H9 (cell line): Measurements from ENCODE around the gene MRPS23. TPM values are rescaled to one million over a fixed set of nuclear protein-coding genes. Genes with fewer than 3 reads are reported as not detected.

Experiments used
- DNase-seq: peaks from one replicate; pipeline ENCODE4 v3.0.0-alpha.2; 2017
- H2AFZ ChIP-seq: one replicate; pipeline ENCODE4 v1.6.1; 2013; ENCODE audit warnings: mild to moderate bottlenecking, low read length, control low read depth, moderate library complexity
- H2AK5ac ChIP-seq: 2 replicates; pipeline ENCODE4 v1.6.1; 2013; ENCODE audit warnings: low read length, control low read depth, mixed read lengths; ENCODE audit not compliant: insufficient read length
- H2BK120ac ChIP-seq: one replicate; pipeline ENCODE4 v1.6.1; 2013; ENCODE audit warnings: low read depth, mild to moderate bottlenecking, low read length, control low read depth, inconsistent platforms; ENCODE audit not compliant: poor library complexity, severe bottlenecking
- H2BK12ac ChIP-seq: 2 replicates; pipeline ENCODE4 v1.6.1; 2013; ENCODE audit warnings: low read length, control low read depth, mixed read lengths, low read depth; ENCODE audit not compliant: insufficient read length
- H2BK15ac ChIP-seq: 2 replicates; pipeline ENCODE4 v1.6.1; 2013; ENCODE audit warnings: low read depth, low read length, control low read depth
- H2BK20ac ChIP-seq: one replicate; pipeline ENCODE4 v1.6.1; 2013; ENCODE audit warnings: low read depth, mild to moderate bottlenecking, low read length, control low read depth, inconsistent platforms; ENCODE audit not compliant: poor library complexity, severe bottlenecking
- H2BK5ac ChIP-seq: 2 replicates; pipeline ENCODE4 v1.6.1; 2013; ENCODE audit warnings: low read length, control low read depth, mixed read lengths; ENCODE audit not compliant: insufficient read length
- H3K14ac ChIP-seq: 2 replicates; pipeline ENCODE4 v1.6.1; 2013; ENCODE audit warnings: low read length, control low read depth; ENCODE audit not compliant: insufficient read depth
- H3K18ac ChIP-seq: 2 replicates; pipeline ENCODE4 v1.6.1; 2013; ENCODE audit warnings: low read depth, mild to moderate bottlenecking, mixed read lengths, low read length, control low read depth; ENCODE audit not compliant: insufficient read length
- H3K23ac ChIP-seq: 2 replicates; pipeline ENCODE4 v1.6.1; 2013; ENCODE audit warnings: low read length, control low read depth, mixed read lengths, low read depth; ENCODE audit not compliant: insufficient read length
- H3K23me2 ChIP-seq: 2 replicates; pipeline ENCODE4 v1.6.1; 2013; ENCODE audit warnings: low read depth, mild to moderate bottlenecking, mixed read lengths, low read length, control low read depth; ENCODE audit not compliant: insufficient read length, poor library complexity, severe bottlenecking
- H3K27ac ChIP-seq: 2 replicates; pipeline ENCODE4 v1.5.1; 2013; ENCODE audit warnings: low read length, control low read depth, mixed read lengths, low read depth; ENCODE audit not compliant: insufficient read length
- H3K27me3 ChIP-seq: 2 replicates; pipeline ENCODE4 v1.6.1; 2013; ENCODE audit warnings: low read length, control low read depth, inconsistent platforms; ENCODE audit not compliant: insufficient read depth
- H3K4ac ChIP-seq: 2 replicates; pipeline ENCODE4 v1.6.1; 2013; ENCODE audit warnings: low read depth, mild to moderate bottlenecking, control low read depth, inconsistent platforms, low read length, moderate library complexity
- H3K4me1 ChIP-seq: 2 replicates; pipeline ENCODE4 v1.6.1; 2013; ENCODE audit warnings: low read length, control low read depth, inconsistent platforms; ENCODE audit not compliant: insufficient read depth
- H3K4me2 ChIP-seq: 2 replicates; pipeline ENCODE4 v1.6.1; 2013; ENCODE audit warnings: low read length, control low read depth, mixed read lengths; ENCODE audit not compliant: insufficient read length, insufficient read depth
- H3K56ac ChIP-seq: 2 replicates; pipeline ENCODE4 v1.6.1; 2013; ENCODE audit warnings: low read depth, mild to moderate bottlenecking, mixed read lengths, low read length, control low read depth; ENCODE audit not compliant: insufficient read length
- H3K79me1 ChIP-seq: 2 replicates; pipeline ENCODE4 v1.6.1; 2013; ENCODE audit warnings: low read depth, mild to moderate bottlenecking, moderate library complexity, low read length, control low read depth, inconsistent platforms; ENCODE audit not compliant: insufficient read depth, poor library complexity, severe bottlenecking
- H3K79me2 ChIP-seq: 2 replicates; pipeline ENCODE4 v1.6.1; 2013; ENCODE audit warnings: low read length, control low read depth, inconsistent platforms; ENCODE audit not compliant: insufficient read depth
- H3K9ac ChIP-seq: 2 replicates; pipeline ENCODE4 v1.6.1; 2013; ENCODE audit warnings: low read length, control low read depth, mixed read lengths; ENCODE audit not compliant: insufficient read length; ENCODE audit errors: extremely low read depth
- H3K9me3 ChIP-seq: one replicate; pipeline ENCODE4 v1.6.1; 2013; ENCODE audit warnings: low read depth, low read length, inconsistent platforms; ENCODE audit not compliant: control insufficient read depth
- H3T11ph ChIP-seq: one replicate; pipeline ENCODE4 v1.6.1; 2013; ENCODE audit warnings: mild to moderate bottlenecking, low read length, control low read depth, inconsistent platforms
- H4K20me1 ChIP-seq: one replicate; pipeline ENCODE4 v1.6.1; 2013; ENCODE audit not compliant: control insufficient read depth, insufficient read length, insufficient read depth
- H4K5ac ChIP-seq: 2 replicates; pipeline ENCODE4 v1.6.1; 2013; ENCODE audit warnings: low read depth, mild to moderate bottlenecking, mixed read lengths, low read length, control low read depth; ENCODE audit not compliant: insufficient read length
- H4K8ac ChIP-seq: replicated peaks from 2 replicates; pipeline ENCODE4 v1.6.1; 2013; ENCODE audit warnings: low read length, control low read depth, mixed read lengths, low read depth; ENCODE audit not compliant: insufficient read length
- H4K91ac ChIP-seq: 2 replicates; pipeline ENCODE4 v1.6.1; 2013; ENCODE audit warnings: low read depth, mild to moderate bottlenecking, moderate library complexity, mixed read lengths, low read length, control low read depth; ENCODE audit not compliant: insufficient read length
- H3K27ac Mint-ChIP-seq, 3 experiments: 2 replicates in 2 of 3; 3 replicates in 1 of 3; pipeline ENCODE4 v1.8.0; 2020 to 2021; ENCODE audit warnings: mixed read lengths in 3 of 3, mild to moderate bottlenecking in 1 of 3, moderate library complexity in 1 of 3
- H3K27me3 Mint-ChIP-seq: 2 replicates; pipeline ENCODE4 v1.8.0; 2021; ENCODE audit warnings: low read depth, mild to moderate bottlenecking, moderate library complexity, mixed read lengths
- H3K36me3 Mint-ChIP-seq, 3 experiments: 2 replicates in 2 of 3; 3 replicates in 1 of 3; pipeline ENCODE4 v1.8.0; 2020 to 2021; ENCODE audit warnings: low read depth in 3 of 3, mixed read lengths in 3 of 3; ENCODE audit not compliant: insufficient read depth in 1 of 3
- H3K4me1 Mint-ChIP-seq, 2 experiments: 2 replicates each; pipeline ENCODE4 v1.8.0; 2020; ENCODE audit warnings: mixed read lengths in 2 of 2
- H3K4me3 Mint-ChIP-seq, 2 experiments: 2 replicates in 1 of 2; 3 replicates in 1 of 2; pipeline ENCODE4 v1.8.0; 2020 to 2021; ENCODE audit warnings: mild to moderate bottlenecking in 2 of 2, mixed read lengths in 2 of 2, moderate library complexity in 1 of 2
- H3K9me3 Mint-ChIP-seq, 2 experiments: 2 replicates in 1 of 2; 3 replicates in 1 of 2; pipeline ENCODE4 v1.8.0; 2020; ENCODE audit warnings: mild to moderate bottlenecking in 2 of 2, mixed read lengths in 2 of 2, moderate library complexity in 1 of 2
- CTCF ChIP-seq: fragments of 200-600 bp; sonication (generic); conservative IDR thresholded peaks from 3 replicates; pipeline ENCODE4 v1.8.0; 2021; ENCODE audit warnings: antibody characterized with exemption, mild to moderate bottlenecking
- WGBS: extraction: QIAGEN DNeasy Blood & Tissue Kit; methylation state at CpG from one replicate; pipeline ENCODE4 v1.1.7; 2013; ENCODE audit warnings: missing lambda C conversion rate, low lambda C conversion rate, mixed read lengths; ENCODE audit not compliant: insufficient read length; ENCODE audit errors: extremely low coverage; 5-methylcytosine and 5-hydroxymethylcytosine counted together
- total RNA-seq: library from RNA; stranded (reverse); gene quantifications from 2 replicates; pipeline ENCODE4 v1.2.1, GENCODE V29; 2021

Gene MRPS23
- total RNA-seq, 1 experiment from 2014 or later: 62.0 TPM

GRCh38 chr17:57892820-57893595, 43.2 kb upstream of the MRPS23 start:
- no peaks in the 10 kb centered on the region for H3K27me3 ChIP-seq
- no CpG with 5 or more reads among the region's 16 CpGs for WGBS

More at GRCh38 chr17:57892820-57893595, 43.2 kb upstream of the MRPS23 start:
- Histone ChIP-seq H3K14ac (peak overlapping the region; percentile 43; the same call in 1 of the 2 replicates), H3K27ac (no peak overlapping the region), H2BK5ac (no peak overlapping the region), H4K20me1 (no peaks in the 10 kb centered on the region), H3K4me2 (no peak overlapping the region), H3K18ac (peak overlapping the region; percentile 78), H4K5ac (no peak overlapping the region), H4K8ac (no peak overlapping the region), H3K4ac (peak overlapping the region; percentile 12; the same call in 1 of the 2 replicates), H3K56ac (no peak overlapping the region), H2AFZ (no peak overlapping the region), H3K79me2 (no peaks in the 10 kb centered on the region), H3K79me1 (no peaks in the 10 kb centered on the region), H2BK120ac (no peak overlapping the region), H2BK20ac (no peak overlapping the region), H3T11ph (no peak overlapping the region), H3K9ac (no peak overlapping the region), H4K91ac (peak overlapping the region; percentile 10), H2AK5ac (no peak overlapping the region), H3K4me1 (peaks cover 4% of the 10 kb centered on the region; the same call in 1 of the 2 replicates), H3K9me3 (no peaks in the 10 kb centered on the region), H2BK15ac (no peak overlapping the region), H3K23me2 (no peaks in the 10 kb centered on the region), H3K23ac (no peak overlapping the region), H2BK12ac (peak overlapping the region; percentile 94)
- DNase-seq: peak; percentile 80
- peak overlapping the region; percentile 68 to 97 (median 87) for H3K27ac Mint-ChIP-seq
- peaks cover 15 to 29% of the 10 kb centered on the region in 2 experiments for H3K4me1 Mint-ChIP-seq
- no peaks in the 10 kb centered on the region for H3K9me3 Mint-ChIP-seq
- H3K36me3 Mint-ChIP-seq: no peaks in the 10 kb centered on the region
- peak overlapping the region in 1 of 2 experiments; percentile 60; a peak in 2 of 5 replicates for H3K4me3 Mint-ChIP-seq
- H3K27me3 Mint-ChIP-seq: no peaks in the 10 kb centered on the region
- TF ChIP-seq CTCF: no peak; the same call in 2 of the 3 replicates
